GM10847 (cell line): Measurements from ENCODE around the gene FGD3.
A peak's percentile ranks its signal among the peaks of the same experiment; 100 is the strongest.

Experiments
- POLR2A ChIP-seq: IDR thresholded peaks from 2 replicates; pipeline ENCODE4 v1.6.1; 2011; ENCODE audit not compliant: insufficient read length; ENCODE audit errors: extremely low read depth

FGD3 gene

GRCh38 chr9:93059011-93059714 lies 111.8 kb downstream of the FGD3 start:
- peak; percentile 10 for TF ChIP-seq POLR2A

DNA sequence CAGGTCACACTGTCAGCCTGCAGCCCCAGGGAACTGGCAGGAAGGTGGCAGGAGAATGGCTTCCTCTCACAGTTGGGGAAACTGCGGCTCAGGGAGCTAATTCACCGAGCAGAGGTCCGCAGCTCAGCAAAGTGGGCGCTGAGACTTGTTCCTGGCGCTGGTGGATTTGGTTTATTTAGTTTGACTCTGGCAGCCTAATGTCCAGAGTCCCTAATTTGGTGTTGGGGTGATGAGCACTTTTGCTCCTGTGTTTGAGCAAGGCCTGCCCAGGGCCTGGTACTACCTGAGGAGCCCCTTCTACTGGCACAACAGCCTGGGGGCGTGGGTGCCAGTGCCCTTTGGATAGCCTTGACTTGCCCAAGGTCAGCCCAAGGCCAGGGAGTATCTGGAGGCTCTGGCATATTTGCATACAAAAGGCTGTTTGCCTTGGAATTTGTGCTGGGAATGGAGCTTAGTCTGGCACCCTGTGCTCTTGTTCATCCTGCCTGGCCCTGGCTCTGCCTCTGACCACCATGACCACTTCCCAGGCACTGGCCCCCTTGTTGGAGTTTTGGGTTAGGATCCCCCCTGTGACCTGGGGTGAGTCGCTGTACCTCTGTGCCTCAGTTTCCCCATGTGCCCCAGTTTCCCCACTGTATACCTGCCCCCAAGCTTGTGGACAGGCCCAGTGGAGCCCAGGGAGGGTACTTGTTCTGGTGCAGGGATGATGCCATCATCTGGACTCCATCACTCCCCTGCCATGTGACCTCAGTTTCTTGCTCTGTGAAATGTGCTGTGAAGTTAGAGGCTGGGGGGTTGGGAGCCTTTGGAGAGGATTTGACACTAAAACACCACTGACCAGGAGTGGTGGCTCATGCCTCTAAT lies 112.6 kb downstream of the FGD3 start:
- TF ChIP-seq POLR2A, result no peak

DNA sequence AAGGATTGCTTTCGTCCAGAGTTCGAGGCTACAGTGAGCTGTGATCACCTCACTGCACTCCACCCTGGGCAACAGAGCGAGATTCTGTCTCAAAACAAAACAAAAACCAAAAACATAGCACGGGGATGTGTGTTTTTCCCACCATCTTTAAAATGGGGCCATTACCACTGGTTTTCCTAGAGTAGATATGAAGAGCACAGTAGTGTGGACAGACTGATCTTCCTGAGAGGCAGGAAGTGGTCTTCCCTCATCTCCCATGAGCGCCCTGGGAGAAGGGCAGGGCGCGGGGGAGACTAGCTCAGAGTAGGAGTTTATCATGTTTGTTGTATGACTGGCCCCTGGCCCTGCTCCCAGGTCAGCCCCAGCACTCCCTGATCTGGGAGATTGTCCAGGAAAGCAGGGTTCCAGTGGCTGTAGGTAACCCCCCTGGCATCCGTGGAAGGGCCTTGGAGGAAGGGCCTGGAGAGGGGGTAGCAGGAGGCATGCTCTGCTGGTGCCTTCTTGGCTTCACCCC lies 113.5 kb downstream of the FGD3 start:
- TF ChIP-seq POLR2A, result no peak

DNA sequence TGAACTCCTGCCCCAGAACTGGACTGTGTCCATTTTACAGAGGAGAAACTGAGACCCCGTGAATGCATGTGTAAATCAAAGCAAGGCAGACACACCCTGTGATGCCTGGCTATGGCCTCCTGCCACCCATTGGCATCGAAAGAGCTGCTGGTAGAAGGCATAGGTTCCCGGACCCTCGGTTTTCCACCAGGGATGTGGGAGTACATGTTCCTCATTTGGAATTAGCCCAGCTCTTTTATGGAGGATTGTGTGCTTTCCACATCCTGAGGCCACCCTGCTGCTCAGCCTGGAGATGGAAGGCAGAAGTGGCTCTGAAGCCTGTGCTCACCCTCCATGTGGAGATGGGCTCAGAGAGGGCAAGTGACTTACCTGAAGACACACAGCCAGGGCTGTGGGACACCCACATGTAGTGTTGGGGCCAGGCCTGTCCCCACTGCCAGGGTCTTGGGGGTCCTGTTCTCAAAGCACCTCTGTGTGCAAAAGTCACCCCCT lies 114.0 kb downstream of the FGD3 start:
- TF ChIP-seq POLR2A, result no peak

GRCh38 chr9:93061791-93062763 lies 114.8 kb downstream of the FGD3 start:
- no peak for TF ChIP-seq POLR2A

GRCh38 chr9:93064392-93065134 lies 117.2 kb downstream of the FGD3 start:
- TF ChIP-seq POLR2A, result no peak

GRCh38 chr9:93065135-93065720 lies 117.9 kb downstream of the FGD3 start:
- no peak for TF ChIP-seq POLR2A

DNA sequence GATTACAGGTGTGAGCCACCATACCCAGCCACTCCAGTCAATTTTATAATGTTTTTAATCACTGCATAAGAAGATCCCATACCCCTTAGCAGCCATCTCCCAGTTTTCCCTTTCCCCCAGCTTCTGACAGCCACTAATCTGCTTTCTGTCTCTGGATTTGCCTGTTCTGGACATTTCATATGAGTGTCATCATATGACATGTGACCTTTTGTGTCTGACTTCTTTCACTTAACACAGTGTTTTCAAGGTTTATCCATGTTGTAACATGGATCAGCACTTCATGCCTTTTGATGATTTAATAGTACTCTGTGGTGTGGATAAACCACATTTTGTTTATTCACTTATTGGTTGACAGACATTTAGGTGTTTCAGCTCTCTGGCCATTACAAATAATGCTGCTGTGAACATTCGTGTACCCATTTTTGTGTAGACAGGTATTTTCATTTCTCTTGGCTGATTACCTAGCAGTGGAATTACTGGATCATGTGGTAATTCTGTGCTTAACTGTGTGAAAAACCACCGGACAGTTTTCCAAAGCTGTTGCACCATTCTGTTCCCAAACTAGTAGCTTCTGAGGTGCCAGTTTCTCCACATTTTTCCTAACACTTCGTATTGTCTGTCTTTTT lies 119.8 kb downstream of the FGD3 start:
- TF ChIP-seq POLR2A, result no peak

- TF ChIP-seq POLR2A, result no peak
Observed at GRCh38 chr9:93068956-93069355, 121.6 kb downstream of the FGD3 start.

DNA sequence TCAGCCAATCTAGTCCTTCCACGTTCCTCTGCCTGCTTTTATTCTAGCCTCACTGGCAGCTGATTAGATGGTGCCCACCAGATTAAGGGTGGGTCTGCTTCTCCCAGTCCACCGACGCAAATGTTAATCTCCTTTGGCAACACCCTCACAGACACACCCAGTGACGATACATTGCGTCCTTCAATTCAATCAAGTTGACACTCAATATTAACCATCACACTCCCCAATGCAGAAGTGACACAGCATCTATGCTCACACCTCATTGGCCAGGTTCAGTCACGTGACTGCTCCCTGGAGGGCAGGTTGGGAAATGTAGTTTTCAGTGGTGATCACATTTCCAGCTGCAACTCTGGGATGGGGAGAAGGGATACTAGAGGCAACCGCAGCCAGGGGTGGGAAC lies 124.1 kb downstream of the FGD3 start:
- no peak for TF ChIP-seq POLR2A

- no peak for TF ChIP-seq POLR2A
Observed at GRCh38 chr9:93072383-93072795, 125.1 kb downstream of the FGD3 start.

DNA sequence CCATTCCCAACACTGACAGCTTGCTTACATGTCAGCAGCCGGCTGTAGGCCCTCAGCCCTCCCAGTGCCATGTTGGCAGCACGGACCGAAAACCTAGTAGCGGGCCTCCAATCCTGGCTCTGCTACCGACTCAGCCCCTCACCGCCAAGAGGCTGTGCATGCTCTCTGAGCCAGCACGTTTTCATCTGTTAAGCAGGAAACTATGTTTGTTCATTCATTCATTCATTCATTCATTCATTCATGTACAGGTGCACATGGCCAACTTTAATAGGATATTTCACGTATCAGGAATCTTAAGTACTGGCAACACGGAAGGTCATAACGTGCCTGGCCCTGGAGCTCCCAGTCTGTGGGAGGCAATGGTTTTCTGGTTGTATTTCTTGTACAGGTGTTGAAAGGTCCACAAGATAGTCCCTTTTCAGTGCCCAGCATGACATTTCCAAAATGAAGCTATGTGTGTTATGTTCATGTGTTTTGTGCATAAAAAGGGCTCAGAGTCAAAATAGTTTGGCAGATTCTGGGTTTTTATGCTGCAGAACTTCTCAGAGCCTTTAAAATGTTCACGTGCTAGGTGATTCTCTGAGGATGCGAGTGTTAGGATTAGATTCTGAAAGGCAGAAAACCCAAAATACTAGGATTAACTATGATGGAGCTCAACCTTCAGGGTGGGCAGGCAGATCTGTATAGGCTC lies 128.9 kb downstream of the FGD3 start:
- TF ChIP-seq POLR2A, result no peak

GRCh38 chr9:93076792-93077128 lies 129.4 kb downstream of the FGD3 start:
- TF ChIP-seq POLR2A, result no peak
